Measurements from ENCODE around the gene FADD. TPM values are rescaled to one million over a fixed set of nuclear protein-coding genes. Genes with fewer than 3 reads are reported as not detected.

FADD gene
- total RNA-seq, 1 experiment from 2014 or later, result 93.2 TPM

DNA sequence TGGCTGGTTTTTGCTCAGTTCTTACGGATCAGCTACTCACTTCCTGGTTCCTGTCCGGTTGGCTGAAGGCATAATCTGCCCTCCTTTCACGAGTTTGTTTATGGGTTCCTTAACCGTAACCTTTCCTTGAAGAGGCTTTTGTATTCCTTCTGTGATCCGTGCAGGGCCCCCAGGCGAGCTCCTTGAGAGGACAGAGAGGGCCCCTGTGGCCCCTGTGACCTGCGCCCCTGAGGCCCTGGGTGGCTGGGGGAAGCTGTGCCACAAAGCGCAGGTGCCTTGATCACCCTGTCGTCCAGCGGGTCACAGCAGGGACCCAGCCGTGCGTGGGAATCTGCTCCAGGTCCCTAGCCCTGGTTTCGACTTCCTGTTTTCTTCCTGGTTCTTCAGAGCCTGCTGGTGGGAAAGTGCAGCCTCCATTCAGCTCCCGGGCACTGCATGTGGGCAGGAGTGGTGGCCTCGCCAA, 27.8 kb upstream of the FADD start:
- in situ Hi-C loops (cut with HindIII; ENCODE audit: low pct_unique_long_range_greater_than_20kb, low sequenced_read_pairs), result no loop called here
- DNase-seq (ENCODE audit: low read depth), result peak; percentile 46

- in situ Hi-C loops (cut with HindIII; ENCODE audit: low pct_unique_long_range_greater_than_20kb, low sequenced_read_pairs), result no loop called here
Measured at GRCh38 chr11:70176940-70177689, 26.0 kb upstream of the FADD start.

DNA sequence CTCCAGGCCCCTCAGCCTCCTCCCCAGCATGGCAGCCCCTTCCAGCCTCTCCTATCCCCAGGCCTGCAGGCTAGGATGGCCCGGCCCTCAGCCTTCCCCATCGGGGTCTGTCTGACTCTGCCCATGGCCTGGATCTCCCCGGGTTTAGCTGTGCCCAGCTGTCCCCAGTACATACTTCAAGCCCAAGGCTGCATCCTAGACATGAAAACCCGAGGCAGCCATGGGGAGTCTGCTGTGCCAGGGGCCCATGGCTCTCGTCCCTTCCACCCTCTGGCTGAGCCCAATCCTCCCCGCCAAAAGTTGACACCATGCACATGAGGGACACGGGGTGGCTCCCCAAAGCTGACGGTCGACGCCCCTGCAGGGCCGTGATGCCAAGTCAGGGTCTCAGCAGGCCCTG, 22.2 kb upstream of the FADD start:
- in situ Hi-C loops (cut with HindIII; ENCODE audit: low pct_unique_long_range_greater_than_20kb, low sequenced_read_pairs), result no loop called here

More at GRCh38 chr11:70176940-70177689, 26.0 kb upstream of the FADD start:
- DNase-seq (ENCODE audit: low read depth), result no peak

DNA sequence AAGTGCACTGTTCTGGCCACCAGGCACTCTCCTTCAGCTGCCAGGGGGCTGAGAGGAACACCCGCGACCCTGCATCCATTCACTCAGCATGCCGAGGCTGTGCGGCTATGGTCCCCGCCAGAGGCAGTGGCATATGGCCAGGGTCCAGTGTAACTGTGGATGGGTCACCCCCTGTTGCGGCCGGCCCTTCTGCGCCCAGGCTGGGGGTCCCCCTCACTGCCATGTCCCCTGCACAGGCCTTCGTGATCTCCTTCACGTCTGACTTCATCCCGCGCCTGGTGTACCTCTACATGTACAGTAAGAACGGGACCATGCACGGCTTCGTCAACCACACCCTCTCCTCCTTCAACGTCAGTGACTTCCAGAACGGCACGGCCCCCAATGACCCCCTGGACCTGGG, 20.8 kb upstream of the FADD start:
- in situ Hi-C loops (cut with HindIII; ENCODE audit: low pct_unique_long_range_greater_than_20kb, low sequenced_read_pairs), result no loop called here

More for the DNA sequence above, 22.2 kb upstream of the FADD start:
- no peak for DNase-seq (ENCODE audit: low read depth)

GRCh38 chr11:70183032-70183431, 20.1 kb upstream of the FADD start:
- in situ Hi-C loops (cut with HindIII; ENCODE audit: low pct_unique_long_range_greater_than_20kb, low sequenced_read_pairs), result no loop called here
- no peak for DNase-seq (ENCODE audit: low read depth)

More for the DNA sequence above, 20.8 kb upstream of the FADD start:
- DNase-seq (ENCODE audit: low read depth), result no peak

GRCh38 chr11:70183483-70184176, 19.5 kb upstream of the FADD start:
- no peak for DNase-seq (ENCODE audit: low read depth)
- in situ Hi-C loops (cut with HindIII; ENCODE audit: low pct_unique_long_range_greater_than_20kb, low sequenced_read_pairs), result no loop called here

DNA sequence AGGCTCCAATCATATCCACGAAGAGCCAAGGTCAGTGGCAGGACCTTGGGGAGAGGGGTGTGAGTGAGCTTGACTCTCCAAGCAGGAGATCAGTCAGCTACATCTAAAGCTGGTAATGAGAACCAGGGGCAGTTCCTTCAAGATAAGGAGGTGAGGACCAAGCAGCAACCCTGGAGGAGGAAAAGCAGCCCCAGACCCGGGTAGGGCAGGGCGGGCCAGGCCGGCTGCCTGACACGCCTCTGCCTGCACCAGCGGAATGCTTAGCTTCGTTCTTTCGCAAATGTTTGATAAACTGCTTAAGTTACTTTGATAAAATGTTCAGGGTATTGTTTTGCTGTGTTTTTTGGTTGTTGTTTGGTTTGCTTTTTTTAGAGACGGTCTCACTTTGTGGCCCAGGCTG, 18.7 kb upstream of the FADD start:
- no peak for DNase-seq (ENCODE audit: low read depth)
- in situ Hi-C loops (cut with HindIII; ENCODE audit: low pct_unique_long_range_greater_than_20kb, low sequenced_read_pairs), result no loop called here

- DNase-seq (ENCODE audit: low read depth), result no peak
- in situ Hi-C loops (cut with HindIII; ENCODE audit: low pct_unique_long_range_greater_than_20kb, low sequenced_read_pairs), result no loop called here
Measured at GRCh38 chr11:70185348-70186055, 17.6 kb upstream of the FADD start.

DNA sequence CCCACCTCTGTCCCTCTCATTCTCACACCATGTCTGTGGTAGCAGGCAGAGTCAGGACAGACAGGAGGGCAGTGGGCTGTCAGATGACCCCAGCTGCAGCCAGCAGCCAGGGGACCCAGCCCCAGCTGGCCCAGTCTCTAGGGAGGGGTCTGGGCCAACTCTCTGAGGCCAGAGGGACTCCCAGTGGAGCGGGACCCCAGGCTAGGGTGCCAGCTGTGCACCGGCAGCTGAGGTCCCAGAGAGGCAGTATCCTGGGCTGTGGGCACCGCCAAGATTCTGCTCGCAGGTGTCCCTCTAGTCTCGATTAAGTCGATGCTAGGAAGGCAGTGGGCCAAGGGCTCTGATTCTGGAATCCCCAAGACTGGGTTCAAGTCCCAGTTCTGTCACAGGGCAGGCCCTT, 16.7 kb upstream of the FADD start:
- in situ Hi-C loops (cut with HindIII; ENCODE audit: low pct_unique_long_range_greater_than_20kb, low sequenced_read_pairs), result no loop called here
- DNase-seq (ENCODE audit: low read depth), result no peak

DNA sequence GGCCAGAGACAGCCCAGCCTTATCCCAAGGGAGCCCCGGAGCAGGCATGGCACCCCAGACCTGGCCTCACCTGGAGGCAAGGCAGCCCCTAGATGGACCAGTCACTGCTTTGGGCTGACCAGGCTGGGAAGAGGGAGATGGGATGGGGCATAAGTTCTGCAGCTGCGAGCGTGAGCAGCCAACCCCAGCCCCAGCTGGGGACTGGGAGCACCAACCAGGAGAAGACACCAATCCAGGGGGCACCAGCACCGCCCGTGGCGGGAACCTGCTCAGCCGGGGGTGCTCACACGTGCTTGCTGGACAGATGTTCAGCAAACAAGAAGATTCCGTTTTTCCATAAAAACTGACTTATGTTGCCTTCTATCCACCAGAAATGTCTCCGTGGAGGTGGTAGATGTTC, 16.2 kb upstream of the FADD start:
- no peak for DNase-seq (ENCODE audit: low read depth)
- in situ Hi-C loops (cut with HindIII; ENCODE audit: low pct_unique_long_range_greater_than_20kb, low sequenced_read_pairs), result no loop called here

DNA sequence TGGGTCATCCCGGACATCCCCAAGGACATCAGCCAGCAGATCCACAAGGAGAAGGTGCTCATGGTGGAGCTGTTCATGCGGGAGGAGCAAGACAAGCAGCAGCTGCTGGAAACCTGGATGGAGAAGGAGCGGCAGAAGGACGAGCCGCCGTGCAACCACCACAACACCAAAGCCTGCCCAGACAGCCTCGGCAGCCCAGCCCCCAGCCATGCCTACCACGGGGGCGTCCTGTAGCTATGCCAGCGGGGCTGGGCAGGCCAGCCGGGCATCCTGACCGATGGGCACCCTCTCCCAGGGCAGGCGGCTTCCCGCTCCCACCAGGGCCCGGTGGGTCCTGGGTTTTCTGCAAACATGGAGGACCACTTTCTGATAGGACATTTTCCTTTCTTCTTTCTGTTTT, 15.3 kb upstream of the FADD start:
- DNase-seq (ENCODE audit: low read depth), result no peak
- in situ Hi-C loops (cut with HindIII; ENCODE audit: low pct_unique_long_range_greater_than_20kb, low sequenced_read_pairs), result no loop called here

GRCh38 chr11:70189622-70190021, 13.5 kb upstream of the FADD start:
- no peak for DNase-seq (ENCODE audit: low read depth)

GRCh38 chr11:70191495-70192140, 11.5 kb upstream of the FADD start:
- in situ Hi-C loops (cut with HindIII; ENCODE audit: low pct_unique_long_range_greater_than_20kb, low sequenced_read_pairs), result no loop called here
- DNase-seq (ENCODE audit: low read depth), result no peak

More at GRCh38 chr11:70189622-70190021, 13.5 kb upstream of the FADD start:
- in situ Hi-C loops (cut with HindIII; ENCODE audit: low pct_unique_long_range_greater_than_20kb, low sequenced_read_pairs), result no loop called here

DNA sequence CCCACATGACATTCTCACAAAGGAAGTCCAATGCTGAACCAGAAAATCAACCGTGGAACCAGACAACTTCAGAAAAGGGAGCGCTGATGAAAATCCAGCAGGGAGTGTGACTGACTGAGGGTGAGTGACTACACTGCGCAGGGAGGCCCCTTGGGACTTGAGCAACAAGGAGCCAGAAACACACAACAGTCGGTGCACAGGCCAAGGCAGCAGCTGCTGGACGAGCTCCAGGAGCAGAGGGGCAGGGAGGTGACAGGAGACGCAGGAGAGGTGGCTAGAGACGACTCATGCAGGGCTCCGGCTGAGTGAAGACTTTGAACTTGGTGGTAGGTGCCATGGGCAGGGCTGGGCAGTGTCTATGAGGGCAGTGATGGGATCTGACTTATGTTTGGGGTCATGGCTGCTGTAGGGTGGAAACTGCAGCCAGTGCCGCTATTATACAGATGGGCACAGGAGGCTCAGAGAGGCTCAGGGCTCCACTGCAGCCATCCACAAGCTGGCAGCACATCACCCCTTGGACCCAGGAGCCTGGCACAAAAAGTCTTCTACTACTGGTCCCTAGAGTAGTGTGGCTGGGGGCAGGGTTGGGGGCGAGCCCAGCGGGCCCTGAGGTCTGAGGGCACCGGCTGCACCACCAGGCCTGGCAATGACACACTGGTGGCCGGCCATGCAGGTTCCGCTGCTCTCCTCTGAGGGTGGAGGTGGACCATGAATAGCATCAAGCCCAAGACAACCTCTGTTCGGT, 10.3 kb upstream of the FADD start:
- DNase-seq (ENCODE audit: low read depth), result no peak
- in situ Hi-C loops (cut with HindIII; ENCODE audit: low pct_unique_long_range_greater_than_20kb, low sequenced_read_pairs), result no loop called here

DNA sequence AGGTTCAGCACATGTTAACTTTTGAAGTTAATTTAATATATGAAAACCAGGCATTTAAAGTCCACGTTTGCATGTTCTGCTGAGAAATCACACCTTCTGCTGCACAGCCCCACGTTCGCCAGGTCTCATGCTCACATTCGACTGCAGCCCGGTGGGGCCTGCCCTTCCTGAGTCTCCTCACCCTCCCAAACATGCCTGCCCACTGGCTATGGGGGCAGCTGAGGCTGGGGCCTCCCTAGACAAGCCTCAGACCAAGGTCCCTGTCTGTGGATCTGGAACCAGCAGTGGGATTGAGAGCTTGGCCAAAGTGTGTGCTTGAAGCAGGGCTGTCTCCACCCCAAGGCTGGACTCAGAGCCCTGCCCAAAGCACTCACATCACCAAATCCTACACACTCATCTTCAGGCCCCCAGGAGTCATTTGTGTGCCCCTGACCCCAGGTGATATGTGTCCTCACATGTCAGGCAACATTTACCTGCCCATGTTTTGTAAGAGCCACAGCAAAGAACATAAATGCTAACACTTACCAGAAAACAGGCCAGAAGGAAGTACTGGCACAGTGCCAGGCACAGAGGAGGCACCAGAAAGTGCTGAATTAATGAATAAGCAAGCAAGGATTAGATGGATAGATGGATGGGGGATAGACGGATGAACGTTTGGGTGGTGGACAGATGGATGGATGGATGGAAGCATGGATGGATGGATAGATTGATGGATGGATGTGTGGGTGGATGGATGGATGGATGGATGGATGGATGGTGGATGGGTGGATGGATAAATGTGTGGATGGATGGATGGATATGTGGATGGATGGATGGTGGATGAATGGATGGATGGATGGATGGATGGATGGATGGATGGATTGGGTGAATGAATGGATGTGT, 9.4 kb upstream of the FADD start:
- in situ Hi-C loops (cut with HindIII; ENCODE audit: low pct_unique_long_range_greater_than_20kb, low sequenced_read_pairs), result no loop called here
- DNase-seq (ENCODE audit: low read depth), result no peak

DNA sequence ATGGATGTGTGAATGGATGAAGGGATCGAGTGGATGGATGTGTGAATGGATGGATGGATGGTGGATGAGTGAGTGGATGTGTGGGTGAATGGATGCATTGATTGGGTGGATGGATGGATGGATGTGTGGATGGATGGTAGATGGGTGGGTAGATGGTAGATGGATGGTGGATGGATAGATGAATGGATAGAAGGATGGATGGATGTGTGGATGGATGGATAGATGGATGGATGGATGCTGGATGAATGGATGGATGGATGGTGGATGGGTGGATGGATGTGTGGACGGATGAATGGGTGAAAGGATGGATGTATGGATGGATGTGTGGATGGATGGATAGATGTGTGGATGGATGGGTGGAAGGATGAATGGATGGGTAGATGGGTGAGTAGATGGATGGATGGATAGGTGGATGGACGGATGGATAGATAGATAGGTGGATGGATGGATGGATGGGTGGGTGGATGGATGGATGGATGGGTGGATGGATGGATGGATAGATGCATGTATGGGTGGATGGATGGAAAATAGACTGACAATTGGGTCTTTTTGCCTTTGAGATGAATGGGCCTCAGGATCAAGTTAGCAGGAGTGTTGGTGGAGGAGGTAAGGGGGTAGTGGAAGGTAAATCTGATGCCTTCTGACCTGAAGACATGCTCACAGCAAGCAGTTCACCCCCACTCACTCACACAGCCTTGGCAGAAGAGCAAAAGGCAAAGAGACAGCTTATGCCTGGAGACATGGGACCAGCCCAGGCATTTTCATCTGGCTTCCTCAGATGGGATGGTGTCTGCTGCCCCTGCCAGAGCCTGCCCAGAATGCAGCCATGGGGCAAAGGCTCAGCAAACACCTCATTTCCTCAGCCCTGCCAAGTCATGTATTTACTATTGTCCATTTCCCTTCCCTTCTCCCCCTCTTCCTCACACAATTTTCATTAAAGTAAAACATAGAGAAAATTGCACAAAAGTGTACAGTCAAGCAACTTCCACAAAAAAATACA, 8.0 kb upstream of the FADD start:
- DNase-seq (ENCODE audit: low read depth), result no peak
- in situ Hi-C loops (cut with HindIII; ENCODE audit: low pct_unique_long_range_greater_than_20kb, low sequenced_read_pairs), result no loop called here

Data from Caki2 (cell line).